DOHH2 (cell line): ENCODE measurements around the gene GPRC5B.

ENCODE experiments used
- H3F3A ChIP-seq: fragments of 200-600 bp; sonication (generic), shearing (Covaris generic); 2 replicates; pipeline ENCODE4 v1.6.0; 2016; ENCODE audit warnings: antibody characterized with exemption, mild to moderate bottlenecking; ENCODE audit not compliant: control insufficient read depth, insufficient read depth
- H3K27ac ChIP-seq: fragments of 200-600 bp; sonication (generic); 2 replicates; pipeline ENCODE4 v1.5.1; 2014; ENCODE audit warnings: low read depth, mild to moderate bottlenecking, low read length, moderate library complexity
- H3K27me3 ChIP-seq: fragments of 200-600 bp; sonication (generic); 2 replicates; pipeline ENCODE4 v1.6.1; 2014; ENCODE audit warnings: mild to moderate bottlenecking, low read length, mixed read lengths; ENCODE audit not compliant: control insufficient read depth
- H3K36me3 ChIP-seq: fragments of 200-600 bp; sonication (generic); 2 replicates; pipeline ENCODE4 v1.6.1; 2014; ENCODE audit warnings: mild to moderate bottlenecking, low read length, moderate library complexity, mixed read lengths; ENCODE audit not compliant: control insufficient read depth
- H3K4me1 ChIP-seq: fragments of 200-600 bp; sonication (generic); 2 replicates; pipeline ENCODE4 v1.6.1; 2014; ENCODE audit warnings: mild to moderate bottlenecking, low read length, mixed read lengths; ENCODE audit not compliant: control insufficient read depth
- H3K4me2 ChIP-seq: fragments of 200-600 bp; sonication (generic); 2 replicates; pipeline ENCODE4 v1.6.0; 2014; ENCODE audit warnings: mild to moderate bottlenecking, low read length, moderate library complexity
- H3K4me3 ChIP-seq: fragments of 200-600 bp; sonication (generic); 2 replicates; pipeline ENCODE4 v1.5.1; 2014; ENCODE audit warnings: mild to moderate bottlenecking, low read length, mixed read lengths
- H3K79me2 ChIP-seq: fragments of 200-600 bp; sonication (generic); 2 replicates; pipeline ENCODE4 v1.6.1; 2014; ENCODE audit warnings: mild to moderate bottlenecking, low read length, mixed read lengths; ENCODE audit not compliant: control insufficient read depth
- H3K9me2 ChIP-seq: fragments of 200-600 bp; sonication (generic); replicated peaks from 2 replicates; pipeline ENCODE4 v1.6.1; 2014; ENCODE audit warnings: mild to moderate bottlenecking, low read length, mixed read lengths; ENCODE audit not compliant: control insufficient read depth
- H3K9me3 ChIP-seq: fragments of 200-600 bp; sonication (generic); 2 replicates; pipeline ENCODE4 v1.6.1; 2014; ENCODE audit warnings: antibody characterized with exemption, low read length, mixed read lengths; ENCODE audit not compliant: control insufficient read depth, insufficient read depth
- H4K20me1 ChIP-seq: fragments of 200-600 bp; sonication (generic); 2 replicates; pipeline ENCODE4 v1.6.0; 2014; ENCODE audit warnings: low read depth, mild to moderate bottlenecking, antibody characterized with exemption, low read length, moderate library complexity; ENCODE audit not compliant: control insufficient read depth, insufficient read depth
- EZH2phosphoT487 ChIP-seq: fragments of 200-600 bp; sonication (generic); IDR thresholded peaks from 2 replicates; pipeline ENCODE4 v1.6.1; 2017; ENCODE audit warnings: borderline replicate concordance, mild to moderate bottlenecking, antibody characterized with exemption, low read length, moderate library complexity, mixed read lengths
- TF ChIP-seq, protein P1 (sequence below): fragments of 200-600 bp; sonication (generic); IDR thresholded peaks from one replicate; pipeline ENCODE4 v1.5.1; 2014; ENCODE audit warnings: antibody characterized with exemption, mild to moderate bottlenecking, low read depth, low read length; ENCODE audit not compliant: poor library complexity, severe bottlenecking

Gene GPRC5B

GRCh38 chr16:19842426-19843157 is 42.1 kb downstream of the GPRC5B start:
- Histone ChIP-seq H3K36me3 (no peaks in the 10 kb centered on the region), H3K27ac (no peak overlapping the region), H3K4me3 (no peak overlapping the region), H3K27me3 (peaks cover 7% of the 10 kb centered on the region; the same call in 1 of the 2 replicates), H3K4me1 (no peaks in the 10 kb centered on the region), H3K4me2 (no peak overlapping the region), H3K9me3 (no peaks in the 10 kb centered on the region), H4K20me1 (no peaks in the 10 kb centered on the region), H3K9me2 (no peaks in the 10 kb centered on the region), H3K79me2 (no peaks in the 10 kb centered on the region), H3F3A (no peaks in the 10 kb centered on the region)
- no peak for TF ChIP-seq EZH2phosphoT487
- TF ChIP-seq, protein P1, sequence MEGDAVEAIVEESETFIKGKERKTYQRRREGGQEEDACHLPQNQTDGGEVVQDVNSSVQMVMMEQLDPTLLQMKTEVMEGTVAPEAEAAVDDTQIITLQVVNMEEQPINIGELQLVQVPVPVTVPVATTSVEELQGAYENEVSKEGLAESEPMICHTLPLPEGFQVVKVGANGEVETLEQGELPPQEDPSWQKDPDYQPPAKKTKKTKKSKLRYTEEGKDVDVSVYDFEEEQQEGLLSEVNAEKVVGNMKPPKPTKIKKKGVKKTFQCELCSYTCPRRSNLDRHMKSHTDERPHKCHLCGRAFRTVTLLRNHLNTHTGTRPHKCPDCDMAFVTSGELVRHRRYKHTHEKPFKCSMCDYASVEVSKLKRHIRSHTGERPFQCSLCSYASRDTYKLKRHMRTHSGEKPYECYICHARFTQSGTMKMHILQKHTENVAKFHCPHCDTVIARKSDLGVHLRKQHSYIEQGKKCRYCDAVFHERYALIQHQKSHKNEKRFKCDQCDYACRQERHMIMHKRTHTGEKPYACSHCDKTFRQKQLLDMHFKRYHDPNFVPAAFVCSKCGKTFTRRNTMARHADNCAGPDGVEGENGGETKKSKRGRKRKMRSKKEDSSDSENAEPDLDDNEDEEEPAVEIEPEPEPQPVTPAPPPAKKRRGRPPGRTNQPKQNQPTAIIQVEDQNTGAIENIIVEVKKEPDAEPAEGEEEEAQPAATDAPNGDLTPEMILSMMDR: no peak

DNA sequence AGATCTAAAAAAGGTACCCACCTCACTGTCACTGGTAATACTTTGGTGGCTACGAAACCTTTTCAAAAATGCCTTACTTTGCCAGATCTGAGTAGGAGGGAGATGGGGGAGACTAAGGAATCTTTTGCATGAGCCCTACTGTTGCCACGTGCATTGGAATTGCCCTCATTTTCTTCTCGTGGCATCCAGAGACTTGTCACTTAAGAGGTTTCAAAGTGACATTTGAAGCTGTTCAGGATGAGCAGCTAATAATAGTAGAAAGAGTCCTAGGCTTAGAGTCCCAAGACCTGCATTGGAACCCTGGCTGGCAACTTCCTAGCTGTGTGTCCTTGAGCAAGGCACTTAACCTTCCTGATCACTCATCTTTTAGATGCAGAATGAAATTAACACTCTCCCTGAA is 43.5 kb downstream of the GPRC5B start:
- Histone ChIP-seq H3K27me3 (peaks cover 7% of the 10 kb centered on the region; the same call in 1 of the 2 replicates), H3F3A (no peaks in the 10 kb centered on the region), H3K4me2 (no peak overlapping the region), H4K20me1 (no peaks in the 10 kb centered on the region), H3K27ac (no peak overlapping the region), H3K4me3 (no peak overlapping the region), H3K9me2 (no peaks in the 10 kb centered on the region), H3K9me3 (no peaks in the 10 kb centered on the region), H3K36me3 (no peaks in the 10 kb centered on the region), H3K79me2 (no peaks in the 10 kb centered on the region), H3K4me1 (no peaks in the 10 kb centered on the region)
- TF ChIP-seq, protein P1: no peak
- TF ChIP-seq EZH2phosphoT487: no peak

DNA sequence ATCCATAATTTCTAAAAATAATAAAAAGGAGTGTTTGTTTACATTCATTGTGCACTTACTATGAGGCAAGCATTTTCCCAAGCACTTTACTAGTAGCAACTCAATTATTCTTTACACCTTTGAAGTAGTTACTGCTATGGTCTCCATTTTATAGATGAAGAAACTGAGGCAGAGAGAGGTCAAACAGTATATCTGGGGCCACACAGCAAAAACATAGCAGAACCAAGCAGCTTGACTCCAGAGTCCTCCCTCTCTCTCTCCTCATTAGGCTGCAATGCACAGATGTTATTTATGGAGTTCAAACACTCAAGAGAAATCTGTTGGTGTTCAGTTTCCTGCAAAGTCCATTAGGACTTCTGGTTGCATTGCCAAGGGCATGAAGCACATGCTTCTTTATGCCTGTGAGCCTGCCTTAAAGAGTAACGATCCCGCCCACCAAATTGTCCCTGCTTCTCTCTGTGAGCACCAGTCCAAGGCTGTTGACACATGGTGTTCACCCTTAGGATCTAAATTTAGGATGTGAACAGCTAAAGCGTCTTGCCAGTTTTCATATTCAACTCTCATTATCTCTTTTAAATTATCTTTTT is 44.0 kb downstream of the GPRC5B start:
- Histone ChIP-seq H3F3A (no peaks in the 10 kb centered on the region), H4K20me1 (no peaks in the 10 kb centered on the region), H3K27ac (no peak overlapping the region), H3K4me3 (no peak overlapping the region), H3K79me2 (no peaks in the 10 kb centered on the region), H3K36me3 (no peaks in the 10 kb centered on the region), H3K9me2 (no peaks in the 10 kb centered on the region), H3K4me2 (no peak overlapping the region), H3K27me3 (peaks cover 7% of the 10 kb centered on the region; the same call in 1 of the 2 replicates), H3K4me1 (no peaks in the 10 kb centered on the region), H3K9me3 (no peaks in the 10 kb centered on the region)
- TF ChIP-seq, protein P1: no peak
- TF ChIP-seq EZH2phosphoT487: no peak
